Tibial nerve (tissue), 4 donors: Measurements from ENCODE around the gene EVI2B. TPM values are rescaled to one million over a fixed set of nuclear protein-coding genes. Genes with fewer than 3 reads are reported as not detected.
A peak's percentile ranks its signal among the peaks of the same experiment; 100 is the strongest.
"Not testable (repeated sequence)": the region's sequence is repeated elsewhere in the genome, so short reads cannot be mapped to it uniquely, and the experiment has no call there.

ENCODE experiments used
- DNase-seq, 2 donors: peaks; one replicate each; pipeline ENCODE4 v3.0.0-alpha.2; 2019; ENCODE audit warnings: low spot score in 2 of 2
- H3K27ac ChIP-seq, 4 donors: fragments of 200-600 bp; sonication (generic) in 3 of 4; one replicate each; pipeline ENCODE4 v1.5.1; 2017 to 2019; ENCODE audit warnings: mild to moderate bottlenecking in 1 of 4
- H3K27me3 ChIP-seq, 2 donors: fragments of 200-600 bp; sonication (generic) in 1 of 2; one replicate each; pipeline versions ENCODE4 v1.5.1 to v1.6.0; 2017 to 2019
- H3K36me3 ChIP-seq, 3 donors: fragments of 200-600 bp; sonication (generic); one replicate each; pipeline ENCODE4 v1.5.1; 2018 to 2019
- H3K4me1 ChIP-seq, 4 donors: fragments of 200-600 bp; sonication (generic) in 3 of 4; one replicate each; pipeline ENCODE4 v1.5.1; 2017 to 2019
- H3K4me3 ChIP-seq, 4 donors: fragments of 200-600 bp; sonication (generic) in 3 of 4; one replicate each; pipeline ENCODE4 v1.5.1; 2017 to 2019; ENCODE audit warnings: mild to moderate bottlenecking in 1 of 4, moderate library complexity in 1 of 4
- H3K9me3 ChIP-seq, 4 donors: fragments of 200-600 bp; sonication (generic) in 3 of 4; one replicate each; pipeline ENCODE4 v1.5.1; 2017 to 2019
- EP300 ChIP-seq, 2 donors: sonication (generic); formaldehyde crosslinking; IDR thresholded peaks; one replicate each; pipeline ENCODE4 v1.6.1; 2017; ENCODE audit warnings: antibody characterized with exemption in 2 of 2, mild to moderate bottlenecking in 1 of 2
- POLR2A ChIP-seq, 2 donors: fragments of 450-650 bp; IDR thresholded peaks; one replicate each; pipeline ENCODE4 v1.6.1; 2017; ENCODE audit warnings: antibody characterized with exemption in 2 of 2, mild to moderate bottlenecking in 2 of 2, moderate library complexity in 2 of 2
- WGBS, 2 donors: methylation state at CpG; one replicate each; pipeline ENCODE4 v1.1.5; 2018; 5-methylcytosine and 5-hydroxymethylcytosine counted together
- total RNA-seq, 4 donors: library from RNA; depleted of rRNA; stranded (reverse); fragments of >200 nt; gene quantifications; one replicate each; pipeline ENCODE4 v1.1.0, GENCODE V29; 2016
- TF ChIP-seq, protein P1 (sequence below), 5 experiments: fragments of 200-600 bp in 3 of 5; fragments of 450-650 bp in 2 of 5; sonication (generic) in 3 of 5; IDR thresholded peaks; one replicate each; pipeline ENCODE4 v1.5.1; 2016 to 2019; ENCODE audit warnings: antibody characterized with exemption in 5 of 5, mild to moderate bottlenecking in 3 of 5, moderate library complexity in 2 of 5

Gene EVI2B
- total RNA-seq: 1 to 10 TPM; 5.7 to 9.9 (median 9.3) TPM

- H3K27ac ChIP-seq: peak within 1 kb of the TSS in 3 of 4 donors; percentile 47 to 72 (median 54)
- DNase-seq: no peak
- TF ChIP-seq EP300 (IDR thresholded peaks at IDR 0.05) (no peak), POLR2A (IDR thresholded peaks at IDR 0.05) (no peak)
- TF ChIP-seq, protein P1, sequence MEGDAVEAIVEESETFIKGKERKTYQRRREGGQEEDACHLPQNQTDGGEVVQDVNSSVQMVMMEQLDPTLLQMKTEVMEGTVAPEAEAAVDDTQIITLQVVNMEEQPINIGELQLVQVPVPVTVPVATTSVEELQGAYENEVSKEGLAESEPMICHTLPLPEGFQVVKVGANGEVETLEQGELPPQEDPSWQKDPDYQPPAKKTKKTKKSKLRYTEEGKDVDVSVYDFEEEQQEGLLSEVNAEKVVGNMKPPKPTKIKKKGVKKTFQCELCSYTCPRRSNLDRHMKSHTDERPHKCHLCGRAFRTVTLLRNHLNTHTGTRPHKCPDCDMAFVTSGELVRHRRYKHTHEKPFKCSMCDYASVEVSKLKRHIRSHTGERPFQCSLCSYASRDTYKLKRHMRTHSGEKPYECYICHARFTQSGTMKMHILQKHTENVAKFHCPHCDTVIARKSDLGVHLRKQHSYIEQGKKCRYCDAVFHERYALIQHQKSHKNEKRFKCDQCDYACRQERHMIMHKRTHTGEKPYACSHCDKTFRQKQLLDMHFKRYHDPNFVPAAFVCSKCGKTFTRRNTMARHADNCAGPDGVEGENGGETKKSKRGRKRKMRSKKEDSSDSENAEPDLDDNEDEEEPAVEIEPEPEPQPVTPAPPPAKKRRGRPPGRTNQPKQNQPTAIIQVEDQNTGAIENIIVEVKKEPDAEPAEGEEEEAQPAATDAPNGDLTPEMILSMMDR (IDR thresholded peaks at IDR 0.05): no peak
- 74 to 75% methylated on average over 3 of the region's 3 CpGs for WGBS, 2 donors
- no peaks in the 10 kb centered on the region for H3K27me3 ChIP-seq
- H3K9me3 ChIP-seq: no peaks in the 10 kb centered on the region
- peak within 1 kb of the TSS in 2 of 4 donors; percentile 38 to 43 for H3K4me3 ChIP-seq
- peaks cover 0 to 7% (median 3%) of the 10 kb centered on the region in 4 donors for H3K4me1 ChIP-seq
- no peaks in the 10 kb centered on the region for H3K36me3 ChIP-seq
Observed at GRCh38 chr17:31313982-31314781, at the start of gene EVI2B. TSS of gene EVI2B (minus strand) at chr17:31314054. CDS start at chr17:31305609, 8,445 bp downstream.

DNA sequence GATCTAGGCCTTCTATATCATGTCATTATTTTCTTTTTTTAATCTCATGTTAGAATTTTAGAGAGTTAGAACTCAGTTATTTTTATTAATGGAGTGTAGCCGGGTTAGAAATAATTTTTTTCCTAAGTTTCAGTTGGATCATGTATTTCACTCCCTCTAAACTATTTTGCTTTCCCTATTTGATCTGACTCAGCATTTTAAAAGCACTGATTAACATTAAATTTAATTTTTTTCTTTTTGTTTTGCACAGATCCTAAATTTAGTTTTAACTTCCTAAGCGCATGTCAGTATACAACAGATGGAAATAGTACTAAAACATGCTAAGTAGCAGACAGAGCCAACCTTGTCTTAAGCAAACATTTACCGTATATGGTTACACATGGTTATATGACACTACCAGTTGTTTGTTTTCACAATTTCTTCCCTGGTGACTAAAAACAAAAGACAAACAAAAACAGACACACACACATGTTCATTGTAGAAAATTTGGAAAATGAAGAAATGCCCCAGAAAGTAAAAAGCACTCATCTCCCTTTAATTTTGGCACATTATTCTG is 44.1 kb upstream of the EVI2B start:
- no peak for DNase-seq
- WGBS, 2 donors: 85% methylated on average over 3 of the region's 3 CpGs
- no peak overlapping the region for H3K27ac ChIP-seq
- no peak overlapping the region for H3K4me3 ChIP-seq
- TF ChIP-seq EP300 (IDR thresholded peaks at IDR 0.05) (no peak), POLR2A (IDR thresholded peaks at IDR 0.05) (no peak)
- TF ChIP-seq, protein P1 (IDR thresholded peaks at IDR 0.05): no peak
- peaks cover 1 to 80% (median 2%) of the 10 kb centered on the region in 3 donors for H3K36me3 ChIP-seq
- no peaks in the 10 kb centered on the region for H3K9me3 ChIP-seq
- H3K27me3 ChIP-seq: no peaks in the 10 kb centered on the region
- H3K4me1 ChIP-seq: no peaks in the 10 kb centered on the region

DNA sequence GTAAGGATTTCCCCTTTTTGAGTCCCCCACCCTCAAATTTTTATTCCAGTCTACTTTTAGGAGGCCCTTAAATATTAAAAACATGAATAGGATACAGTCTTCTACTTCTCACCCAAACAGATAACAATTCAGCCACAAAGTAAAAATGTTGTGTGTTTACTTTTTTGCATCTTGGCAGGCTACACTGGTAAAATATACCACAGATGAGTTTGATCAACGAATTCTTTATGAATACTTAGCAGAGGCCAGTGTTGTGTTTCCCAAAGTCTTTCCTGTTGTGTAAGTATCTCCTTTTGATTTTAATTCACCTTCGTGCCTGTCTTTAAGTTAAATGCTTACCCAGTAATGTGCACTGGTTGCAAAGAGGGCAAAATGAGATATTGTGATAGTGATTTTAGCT is 43.2 kb upstream of the EVI2B start:
- TF ChIP-seq POLR2A (IDR thresholded peaks at IDR 0.05) (no peak), EP300 (IDR thresholded peaks at IDR 0.05) (no peak)
- TF ChIP-seq, protein P1 (IDR thresholded peaks at IDR 0.05): no peak

DNA sequence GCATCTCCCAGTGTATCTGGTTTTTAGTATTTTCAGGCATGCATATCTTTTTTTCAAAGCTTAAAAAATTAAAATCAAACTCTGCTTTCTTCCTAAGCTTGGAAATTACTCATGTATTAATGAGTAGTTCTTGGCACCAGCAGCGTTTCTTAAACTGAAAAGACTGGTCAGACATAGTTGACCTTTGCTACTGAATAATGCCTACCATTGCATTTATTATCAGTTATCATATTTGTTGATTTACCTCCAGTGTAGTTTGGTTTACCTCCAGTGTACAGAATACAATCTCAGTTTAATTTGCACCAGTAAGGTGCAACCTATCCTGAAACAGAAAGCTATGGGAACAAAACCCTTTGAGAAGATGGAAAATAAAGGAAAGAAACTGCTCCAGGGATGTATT is 42.1 kb upstream of the EVI2B start:
- Histone ChIP-seq H3K4me3 (no peak overlapping the region), H3K27me3 (no peaks in the 10 kb centered on the region), H3K4me1 (no peaks in the 10 kb centered on the region), H3K36me3 (peaks cover 2 to 81% (median 9%) of the 10 kb centered on the region in 3 donors), H3K9me3 (no peaks in the 10 kb centered on the region), H3K27ac (no peak overlapping the region)
- 57 to 66% methylated on average over 1 of the region's 1 CpG for WGBS, 2 donors
- no peak for DNase-seq
- no peak for TF ChIP-seq EP300 (IDR thresholded peaks at IDR 0.05)

More for the DNA sequence above, 43.2 kb upstream of the EVI2B start:
- Histone ChIP-seq H3K27ac (no peak overlapping the region), H3K27me3 (no peaks in the 10 kb centered on the region), H3K4me1 (no peaks in the 10 kb centered on the region), H3K36me3 (peaks cover 2 to 80% (median 9%) of the 10 kb centered on the region in 3 donors), H3K9me3 (no peaks in the 10 kb centered on the region), H3K4me3 (no peak overlapping the region)
- DNase-seq: no peak
- 72 to 77% methylated on average over 2 of the region's 2 CpGs for WGBS, 2 donors

GRCh38 chr17:31349454-31349853 is 35.6 kb upstream of the EVI2B start:
- peaks cover 0 to 66% (median 9%) of the 10 kb centered on the region in 3 donors for H3K36me3 ChIP-seq
- no peak for TF ChIP-seq POLR2A (IDR thresholded peaks at IDR 0.05)
- TF ChIP-seq, protein P1 (IDR thresholded peaks at IDR 0.05): no peak
- TF ChIP-seq EP300 (IDR thresholded peaks at IDR 0.05): no peak
- no peak overlapping the region for H3K27ac ChIP-seq
- DNase-seq: no peak
- no peaks in the 10 kb centered on the region for H3K4me1 ChIP-seq
- H3K4me3 ChIP-seq: no peak overlapping the region
- H3K27me3 ChIP-seq: no peaks in the 10 kb centered on the region
- no peaks in the 10 kb centered on the region for H3K9me3 ChIP-seq

DNA sequence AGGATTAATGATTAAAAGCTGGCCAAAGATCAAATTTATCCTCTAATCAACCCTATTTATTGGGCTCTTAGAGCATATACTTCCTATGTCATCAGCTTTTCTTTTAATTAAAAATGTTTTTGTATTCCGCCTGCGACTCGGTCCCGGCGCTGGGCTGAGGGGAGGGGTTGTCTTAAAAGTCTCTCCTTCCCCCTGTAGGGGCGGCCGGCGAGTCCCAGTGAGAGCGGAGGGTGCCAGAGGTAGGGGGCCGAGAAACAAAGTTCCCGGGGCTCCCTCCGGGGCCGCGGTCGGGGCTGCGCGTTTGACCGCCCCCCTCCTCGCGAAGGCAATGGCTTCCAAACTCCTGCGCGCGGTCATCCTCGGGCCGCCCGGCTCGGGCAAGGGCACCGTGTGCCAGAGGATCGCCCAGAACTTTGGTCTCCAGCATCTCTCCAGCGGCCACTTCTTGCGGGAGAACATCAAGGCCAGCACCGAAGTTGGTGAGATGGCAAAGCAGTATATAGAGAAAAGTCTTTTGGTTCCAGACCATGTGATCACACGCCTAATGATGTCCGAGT is 31.4 kb upstream of the EVI2B start:
- not testable (repeated sequence) for H3K9me3 ChIP-seq, H3K4me1 ChIP-seq, H3K27me3 ChIP-seq, H3K4me3 ChIP-seq, DNase-seq, H3K27ac ChIP-seq
- peaks cover 0 to 64% (median 3%) of the 10 kb centered on the region in 3 donors for H3K36me3 ChIP-seq
- WGBS, 2 donors: 91 to 93% methylated on average over 16 to 19 of the region's 34 CpGs
